Suppressor macrophage (primary cell): Measurements from ENCODE around the gene MAGEB16.

Experiments used
- DNase-seq, 4 experiments: peaks; one replicate each; pipeline ENCODE4 v3.0.0-alpha.2; 2020 to 2022
- total RNA-seq, 17 experiments: gene quantifications; one replicate each; lab custom pipeline; 2026; ENCODE audit warnings: mixed read lengths in 6 of 17, inconsistent platforms in 3 of 17; lab: John Stamatoyannopoulos, UW

Gene MAGEB16
- 0 to 1.4 (median 0) reads per million in 17 experiments for total RNA-seq

DNA sequence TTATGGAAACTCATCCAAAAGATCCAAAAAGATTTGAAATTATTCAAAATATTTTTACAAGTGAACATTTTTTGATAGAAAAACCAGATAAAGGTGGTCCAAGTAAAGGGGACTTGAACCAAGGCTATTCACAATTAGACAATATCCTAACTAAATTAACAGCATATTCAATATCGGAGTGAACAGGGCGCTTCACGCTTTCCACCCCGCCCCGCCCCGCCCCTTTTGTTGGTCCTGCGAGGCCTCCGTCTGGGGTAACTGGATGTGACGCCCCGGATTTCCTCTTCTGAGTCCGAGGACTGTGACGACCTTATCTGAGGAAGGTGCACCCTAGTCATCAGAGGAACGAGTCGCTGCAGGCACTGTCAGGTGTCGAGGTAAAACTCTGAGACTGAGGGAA, at the start of gene MAGEB16:
MAGEB16 (plus strand) TSS at position 301 of the 400 bp plus-strand sequence. CDS start 3,855 bp downstream, outside the sequence.
- DNase-seq, result no peak

DNA sequence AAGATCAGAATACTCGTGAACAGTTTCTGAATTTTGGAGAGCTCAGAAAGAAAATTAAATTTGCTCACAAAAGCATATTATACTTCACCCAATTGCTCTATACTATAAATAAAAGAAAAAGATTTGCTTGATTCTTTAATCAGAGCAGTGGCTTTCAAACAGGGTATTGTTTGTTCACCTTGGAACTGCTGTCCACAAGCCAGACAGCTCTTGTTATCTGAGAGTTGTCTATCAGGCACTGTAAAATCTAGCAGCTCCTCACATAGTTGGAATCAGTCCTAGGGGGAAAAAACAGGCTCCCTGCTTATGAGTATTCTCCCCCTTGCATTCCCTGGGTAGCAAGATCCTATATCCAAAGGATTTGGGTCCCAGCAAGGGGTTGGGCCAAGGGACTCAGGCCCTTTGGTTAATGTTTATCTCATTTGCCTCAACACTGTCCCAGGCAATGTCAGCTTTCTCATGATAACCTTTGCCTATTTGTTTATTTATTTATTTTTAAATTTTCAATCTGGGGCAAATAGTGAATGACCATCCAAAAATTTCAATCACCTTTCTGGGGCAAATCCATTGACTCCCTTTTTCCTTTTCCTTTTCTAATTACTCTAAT, 24.1 kb upstream of the MAGEB16 start:
- DNase-seq, result no peak

DNA sequence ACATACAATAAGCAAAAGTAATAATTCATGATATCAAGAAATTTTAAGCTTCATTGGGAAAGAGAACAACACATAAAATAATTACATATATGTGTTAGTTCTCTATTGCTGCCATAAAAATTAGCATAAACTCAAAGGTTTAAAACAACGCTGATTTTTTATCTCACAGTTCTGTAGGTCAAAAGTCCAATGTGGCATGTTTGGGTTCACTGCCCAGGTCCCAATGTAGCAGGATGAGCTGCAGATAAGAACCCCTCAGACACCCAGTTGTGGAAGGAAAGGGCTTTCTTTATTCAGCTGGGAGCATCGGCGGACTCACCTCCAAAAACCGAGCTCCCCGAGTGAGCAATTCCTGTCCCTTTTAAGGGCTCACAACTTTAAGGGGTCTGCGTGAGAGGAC, 13.1 kb upstream of the MAGEB16 start:
- DNase-seq, result no peak

DNA sequence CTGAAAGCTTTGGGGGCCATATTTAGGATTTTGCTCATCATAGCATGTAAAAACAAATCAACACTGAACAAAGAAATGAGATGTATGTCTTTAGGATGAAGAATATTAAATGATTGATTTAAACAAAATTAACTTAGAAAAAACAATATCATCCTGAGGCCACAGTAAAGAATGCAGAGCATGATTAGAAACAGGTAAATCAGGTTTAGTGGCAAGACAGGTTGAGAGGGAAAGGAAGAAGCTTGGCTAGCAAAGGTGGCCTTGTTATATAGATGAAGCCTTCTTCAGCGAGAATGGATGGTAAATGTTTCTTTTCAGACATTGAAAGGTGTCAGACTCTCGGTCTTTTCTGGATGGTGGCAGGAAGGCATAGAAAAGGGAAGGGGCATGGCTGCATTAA, 11.9 kb upstream of the MAGEB16 start:
- DNase-seq, result no peak

DNA sequence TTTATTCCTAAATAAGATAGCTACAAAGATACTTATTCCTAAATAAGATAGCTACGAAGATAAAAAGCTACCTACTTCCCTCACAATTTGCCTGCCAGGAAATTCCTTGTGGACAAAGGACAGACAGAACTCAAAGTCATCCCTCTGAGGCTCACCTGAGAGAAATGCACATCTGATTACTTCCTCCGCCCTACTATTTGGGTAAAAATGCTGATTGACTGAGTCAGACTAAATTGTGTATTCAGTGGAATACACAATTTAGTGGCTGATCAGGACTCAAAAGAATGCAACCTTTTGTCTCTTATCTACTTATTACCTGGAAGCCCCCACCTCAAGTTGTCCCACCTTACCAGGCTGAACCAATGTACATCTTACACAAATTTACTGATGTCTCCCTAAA, 10.3 kb upstream of the MAGEB16 start:
- no peak for DNase-seq

DNA sequence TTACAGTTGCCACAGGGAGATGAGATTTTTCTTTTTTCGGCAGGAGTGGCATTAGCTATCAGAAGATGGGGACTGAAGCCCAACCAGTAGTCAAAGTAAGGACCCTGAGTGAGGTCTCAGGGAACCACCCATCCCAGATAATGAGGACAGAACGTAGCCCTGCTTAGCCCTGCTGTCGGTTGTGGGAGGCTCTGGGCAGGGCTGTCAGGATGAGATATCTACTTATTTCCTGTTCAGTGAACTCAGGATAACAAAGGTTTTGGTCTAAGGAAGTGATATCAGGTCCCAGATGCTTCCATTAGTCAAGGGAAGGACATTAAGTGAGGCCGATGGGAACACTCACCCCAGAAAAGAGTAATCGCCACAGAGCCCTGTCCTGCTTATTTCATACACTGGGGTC, 2.3 kb downstream of the MAGEB16 start:
- DNase-seq, result no peak

DNA sequence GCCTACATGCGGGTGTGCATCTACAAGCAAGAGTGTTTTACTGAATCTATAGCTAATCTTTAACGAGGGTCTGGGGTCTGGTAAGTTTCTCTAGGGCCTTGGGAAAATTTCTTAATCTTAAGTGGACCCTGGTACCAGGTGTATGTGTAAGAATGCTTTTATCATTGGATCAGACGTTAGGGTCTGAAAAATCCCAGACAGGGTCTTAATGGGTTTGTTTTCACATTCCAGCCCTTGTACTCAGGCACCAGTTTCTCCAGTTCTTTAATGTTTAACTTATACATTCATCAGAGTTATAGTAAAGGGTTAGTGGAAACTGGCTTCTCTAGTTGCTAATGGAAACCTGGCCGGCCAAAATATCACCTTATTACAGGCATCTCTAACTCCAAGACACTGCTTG, 11.6 kb downstream of the MAGEB16 start:
- no peak for DNase-seq

DNA sequence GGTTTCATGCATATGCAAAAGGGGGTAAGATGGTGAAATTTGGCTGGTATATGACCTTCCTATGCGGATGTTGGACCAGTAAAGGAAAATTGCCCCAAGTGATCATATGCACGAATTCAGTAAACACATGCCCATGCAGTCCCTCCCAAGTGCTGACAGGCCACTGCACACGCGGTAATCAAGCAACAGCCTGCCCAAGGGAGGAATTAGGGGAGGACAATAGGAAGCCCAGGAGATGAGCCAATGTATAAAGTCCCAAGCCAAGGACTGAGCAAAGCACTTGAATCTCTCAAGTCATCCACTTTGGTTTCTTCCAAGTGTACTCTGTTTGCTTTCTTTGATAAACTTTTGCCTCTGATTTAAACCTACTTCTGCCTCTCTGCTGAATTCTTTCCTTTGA, 21.1 kb downstream of the MAGEB16 start:
- DNase-seq, result no peak

DNA sequence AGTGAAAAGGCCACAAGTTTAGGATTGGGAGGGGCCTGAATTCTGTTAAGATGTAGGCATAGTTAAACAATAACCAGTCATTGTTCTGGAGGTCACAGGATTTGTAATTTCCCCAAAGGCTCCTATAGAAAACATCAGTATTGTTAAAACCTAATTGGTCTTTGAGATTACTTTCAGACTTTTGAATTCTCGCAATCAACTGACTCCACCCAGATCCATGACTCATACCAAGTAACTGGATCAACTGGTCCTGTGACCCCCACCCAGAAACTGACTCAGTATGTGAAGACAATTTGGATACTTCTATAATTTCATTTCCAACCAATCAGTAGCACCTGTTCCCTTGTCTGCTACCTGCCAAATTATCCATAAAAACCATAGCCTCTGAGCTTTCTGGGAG, 28.4 kb downstream of the MAGEB16 start:
- no peak for DNase-seq

DNA sequence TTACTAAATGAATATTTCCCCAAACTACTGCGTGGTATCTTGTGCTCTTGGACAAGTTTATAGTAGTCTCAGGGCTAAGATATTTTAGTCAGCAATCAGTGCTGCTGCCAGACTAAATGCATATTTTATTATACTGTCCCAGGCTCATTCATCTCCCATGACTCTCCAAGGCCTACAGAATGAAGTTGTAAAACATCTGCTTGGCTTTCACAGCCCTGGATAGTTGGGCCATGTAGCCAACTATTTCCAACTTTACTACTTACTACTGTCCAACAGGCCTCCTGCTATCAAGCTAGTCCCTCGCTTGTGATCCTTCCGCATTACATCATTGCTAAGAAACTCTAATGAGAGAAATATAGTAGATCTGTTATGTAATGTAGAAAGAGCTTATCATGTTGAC, 31.4 kb downstream of the MAGEB16 start:
- DNase-seq, result no peak

DNA sequence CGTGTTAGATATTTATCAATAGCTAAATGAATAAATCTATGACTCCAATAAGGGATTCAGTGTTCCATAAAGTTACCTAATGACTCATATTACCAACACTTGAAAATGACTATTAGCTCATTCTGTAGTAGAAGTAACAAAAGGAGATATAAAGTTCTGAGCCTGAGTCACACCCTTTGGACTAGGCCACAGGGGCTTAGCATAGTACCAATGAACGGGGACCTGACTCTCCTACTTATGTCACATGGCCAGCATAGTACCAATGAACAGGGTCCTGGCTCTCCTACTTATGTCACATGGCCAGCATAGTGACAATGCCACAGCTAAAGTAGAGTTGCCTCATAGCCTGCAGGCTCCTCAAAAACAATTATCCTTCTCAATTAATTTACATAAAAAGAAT, 43.7 kb downstream of the MAGEB16 start:
- DNase-seq, result peak in 3 of 4 experiments; percentile 14 to 51 (median 35)

DNA sequence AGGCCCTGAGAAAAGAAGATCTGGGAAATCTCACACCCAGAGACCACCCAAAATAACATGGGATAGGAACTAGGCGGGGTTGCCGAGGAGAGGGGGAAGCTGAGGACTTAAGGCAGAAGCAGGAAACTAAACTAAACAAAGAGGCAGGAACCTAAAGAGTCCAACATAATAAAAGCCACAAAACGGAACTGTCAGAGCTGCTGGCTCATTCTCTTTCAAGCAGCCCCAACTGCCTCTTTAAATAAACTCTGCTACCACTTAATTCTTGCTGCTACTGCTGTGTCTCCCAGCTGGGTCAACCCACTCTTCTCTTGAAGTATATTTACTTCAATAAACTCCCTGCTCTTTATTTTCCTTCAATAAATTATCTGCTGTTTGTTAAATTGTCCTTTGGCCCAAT, 44.5 kb downstream of the MAGEB16 start:
- peak; percentile 32 to 72 (median 50) for DNase-seq

DNA sequence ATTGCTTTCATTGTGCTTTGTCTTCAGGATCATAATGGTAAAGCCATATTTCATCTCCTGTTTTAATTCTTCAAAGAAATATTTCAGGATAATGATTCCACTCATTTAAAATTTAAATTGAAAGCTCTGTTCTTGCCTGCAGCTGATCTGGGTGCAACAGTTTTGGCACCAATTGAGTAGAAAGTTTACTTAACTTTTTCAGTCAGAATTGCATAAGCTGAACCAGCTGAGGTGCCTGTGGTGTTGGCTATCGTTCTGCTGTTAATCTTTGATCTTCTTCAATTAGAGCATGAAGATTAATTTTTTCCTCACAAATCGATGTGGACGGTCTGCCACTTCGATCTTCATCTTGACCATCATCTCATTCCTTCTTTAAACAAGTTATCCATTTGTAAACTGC, 49.6 kb downstream of the MAGEB16 start:
- no peak for DNase-seq
